HG02884 (cell line): ENCODE results near the gene IL1RN.

ENCODE experiments used
- ATAC-seq: cut with Tn5 transposase; IDR thresholded peaks from one replicate; pipeline ENCODE4 v1.9.1; 2021; ENCODE audit warnings: mild to moderate bottlenecking, moderate library complexity; ENCODE audit not compliant: unreplicated experiment

IL1RN gene

GRCh38 chr2:113124984-113125855, 2.2 kb upstream of the IL1RN start:
- ATAC-seq, result peak; percentile 11

GRCh38 chr2:113127646-113128570, 510 bp downstream of the IL1RN start:
- ATAC-seq, result no peak

GRCh38 chr2:113129519-113130078, 2.2 kb downstream of the IL1RN start:
- no peak for ATAC-seq

GRCh38 chr2:113131352-113132185, 4.2 kb downstream of the IL1RN start:
- no peak for ATAC-seq

- no peak for ATAC-seq
These were observed 5.1 kb downstream of the IL1RN start for GRCh38 chr2:113132414-113133021.

GRCh38 chr2:113133704-113134598, 6.6 kb downstream of the IL1RN start:
- no peak for ATAC-seq

- no peak for ATAC-seq
These were observed 7.3 kb downstream of the IL1RN start for GRCh38 chr2:113134717-113135116.

- no peak for ATAC-seq
These were observed 7.9 kb downstream of the IL1RN start for GRCh38 chr2:113135317-113135716.

- ATAC-seq, result no peak
These were observed 9.7 kb downstream of the IL1RN start for GRCh38 chr2:113136828-113137775.

- no peak for ATAC-seq
These were observed 10.4 kb downstream of the IL1RN start for GRCh38 chr2:113137827-113138226.

- peak; percentile 64 for ATAC-seq
These were observed 11.3 kb downstream of the IL1RN start for GRCh38 chr2:113138428-113139322.

GRCh38 chr2:113141451-113141850, 14.1 kb downstream of the IL1RN start:
- ATAC-seq, result no peak

GRCh38 chr2:113142290-113142689, 14.9 kb downstream of the IL1RN start:
- ATAC-seq, result no peak

- no peak for ATAC-seq
These were observed 16.9 kb downstream of the IL1RN start for GRCh38 chr2:113144259-113144658.

- ATAC-seq, result no peak
These were observed 21.5 kb downstream of the IL1RN start for GRCh38 chr2:113148606-113149552.
